ENCODE measurements around the gene SLC19A1. TPM values are rescaled to one million over a fixed set of nuclear protein-coding genes. Genes with fewer than 3 reads are reported as not detected.

SLC19A1 gene
- polyA plus RNA-seq, 1 of the 3 experiments (the other 2 are of a cell fraction) = 15.0 TPM

GRCh38 chr21:45537746-45538291 lies 4.4 kb downstream of the SLC19A1 start:
- TF ChIP-seq SIN3A (IDR thresholded peaks at IDR 0.05; ENCODE audit: borderline replicate concordance, low read depth, low read length) (no peak), RAD21 (IDR thresholded peaks at IDR 0.05; ENCODE audit: low read length) (no peak), PBX3 (IDR thresholded peaks at IDR 0.05) (no peak), ELF1 (IDR thresholded peaks at IDR 0.05) (no peak), GATA2 (CRISPR knock-in tag; IDR thresholded peaks at IDR 0.05) (no peak), TEAD4 (IDR thresholded peaks at IDR 0.05; ENCODE audit: borderline replicate concordance, insufficient read depth) (no peak), FOXJ3 (CRISPR knock-in tag; IDR thresholded peaks at IDR 0.05) (no peak), YY1 (IDR thresholded peaks at IDR 0.05; ENCODE audit: low read depth) (no peak), TAF1 (IDR thresholded peaks at IDR 0.05; ENCODE audit: borderline replicate concordance, low read depth, low read length) (no peak), USF2 (IDR thresholded peaks at IDR 0.05; ENCODE audit: borderline replicate concordance, low read depth, low read length) (no peak), TCF12 (IDR thresholded peaks at IDR 0.05) (no peak), CHD2 (IDR thresholded peaks at IDR 0.05; ENCODE audit: low read length, partially characterized antibody) (no peak), EP300 (IDR thresholded peaks at IDR 0.05; ENCODE audit: borderline replicate concordance in 1 of 2, low read depth in 1 of 2, low read length in 1 of 2) (no peak), MEF2A (IDR thresholded peaks at IDR 0.05; ENCODE audit: borderline replicate concordance, low read depth) (no peak), EZH2phosphoT487 (IDR thresholded peaks at IDR 0.05; ENCODE audit: borderline replicate concordance, low read depth) (no peak), RXRA (IDR thresholded peaks at IDR 0.05; ENCODE audit: borderline replicate concordance, low read depth) (no peak), GABPA (IDR thresholded peaks at IDR 0.05; ENCODE audit: low read depth) (no peak), ZBTB33 (IDR thresholded peaks at IDR 0.05; ENCODE audit: borderline replicate concordance, low read depth) (no peak)

More at GRCh38 chr21:45537746-45538291, 4.4 kb downstream of the SLC19A1 start:
- no peak overlapping the region for H3K27ac ChIP-seq (ENCODE audit: low read depth in 2 of 2, low read length in 1 of 2)
- ChIA-PET POLR2A (no interaction called here), CTCF (interaction anchor here (1.1 kb wide), 1 partner anchor 60 kb away, joined by 3 read pairs; no protein-coding TSS in a partner anchor)
- no peaks in the 10 kb centered on the region for H3K27me3 ChIP-seq (ENCODE audit: insufficient read depth)
- H3K36me3 ChIP-seq (replicated peaks in 1 of 2; ENCODE audit: control insufficient read depth in 1 of 2, insufficient read depth in 2 of 2, low read length in 1 of 2) = peaks cover 0 to 12% of the 10 kb centered on the region in 2 experiments
- no peaks in the 10 kb centered on the region for H4K20me1 ChIP-seq (ENCODE audit: insufficient read depth)
- H3K9me2 ChIP-seq = no peaks in the 10 kb centered on the region
- no peaks in the 10 kb centered on the region for H3F3A ChIP-seq (replicated peaks; ENCODE audit: insufficient read depth)
- DNase-seq = no peak
- WGBS (ENCODE audit: low lambda C conversion rate) = 93% methylated on average over 22 of the region's 27 CpGs
- no peak overlapping the region for H2AFZ ChIP-seq (ENCODE audit: low read depth)
- H3K4me3 ChIP-seq (ENCODE audit: low read depth in 2 of 2, low read length in 1 of 2) = no peak overlapping the region
- peaks cover 21% of the 10 kb centered on the region; the same call in 1 of the 2 replicates for H3K79me2 ChIP-seq (ENCODE audit: insufficient read depth)
- no peak overlapping the region for H3K4me2 ChIP-seq
- H3K4me1 ChIP-seq (ENCODE audit: control insufficient read depth in 1 of 2, insufficient read depth in 2 of 2, low read depth in 1 of 2, low read length in 1 of 2) = peaks cover 0 to 39% of the 10 kb centered on the region in 2 experiments; a peak in 1 of 4 replicates
- H3K9me3 ChIP-seq = no peaks in the 10 kb centered on the region
- no peak overlapping the region for H3K9ac ChIP-seq

Data from SK-N-SH (cell line).